IPS DF 19.7 (cell line): ENCODE measurements around the gene OR11H1.
"Not testable (repeated sequence)": the region's sequence is repeated elsewhere in the genome, so short reads cannot be mapped to it uniquely, and the experiment has no call there.

Experiments used
- DNase-seq: peaks from one replicate; pipeline ENCODE4 v3.0.0-alpha.2; 2013; ENCODE audit warnings: low read depth, low spot score

Gene OR11H1, protein sequence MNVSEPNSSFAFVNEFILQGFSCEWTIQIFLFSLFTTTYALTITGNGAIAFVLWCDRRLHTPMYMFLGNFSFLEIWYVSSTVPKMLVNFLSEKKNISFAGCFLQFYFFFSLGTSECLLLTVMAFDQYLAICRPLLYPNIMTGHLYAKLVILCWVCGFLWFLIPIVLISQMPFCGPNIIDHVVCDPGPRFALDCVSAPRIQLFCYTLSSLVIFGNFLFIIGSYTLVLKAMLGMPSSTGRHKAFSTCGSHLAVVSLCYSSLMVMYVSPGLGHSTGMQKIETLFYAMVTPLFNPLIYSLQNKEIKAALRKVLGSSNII

DNA sequence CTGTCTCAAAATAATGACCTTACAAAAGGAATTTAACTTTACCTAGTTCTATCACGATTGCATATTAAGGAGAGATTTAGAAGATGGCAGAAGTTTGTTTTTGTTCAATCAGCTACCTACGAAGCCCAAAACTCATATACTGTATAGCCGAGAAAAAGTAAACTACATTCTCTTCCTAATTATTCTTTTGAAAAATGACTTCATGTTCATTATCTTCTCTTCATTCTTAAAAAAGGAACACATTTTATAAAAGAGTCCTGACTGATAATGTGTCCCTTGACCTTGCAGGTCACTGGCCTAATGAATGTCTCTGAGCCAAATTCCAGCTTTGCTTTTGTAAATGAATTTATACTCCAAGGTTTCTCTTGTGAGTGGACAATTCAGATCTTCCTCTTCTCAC lies at the start of gene OR11H1:
TSS of gene OR11H1 (plus strand) at position 301 of the 400 bp plus-strand sequence. CDS start at position 301, 0 bp downstream.
- DNase-seq, result not testable (repeated sequence)

DNA sequence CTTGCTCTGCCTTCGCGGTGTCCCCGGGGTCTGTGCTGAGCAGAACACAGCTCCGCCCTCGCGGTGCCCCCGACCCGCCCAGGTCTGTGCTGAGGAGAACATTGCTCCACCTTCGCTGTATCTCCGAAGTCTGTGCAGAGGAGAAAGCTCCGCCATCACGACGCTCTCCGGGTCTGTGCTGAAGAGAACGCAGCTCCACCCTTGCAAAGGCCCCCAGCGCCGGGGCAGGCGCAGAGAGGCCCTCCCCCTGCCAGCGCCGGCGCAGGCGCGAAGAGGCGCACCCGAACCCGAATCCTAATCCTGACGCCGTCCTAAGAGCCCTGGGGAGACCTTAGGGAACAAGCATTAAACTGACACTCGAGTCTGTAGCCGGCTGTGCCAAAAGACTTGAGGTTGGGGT lies 18.0 kb upstream of the OR11H1 start:
- DNase-seq, result not testable (repeated sequence)

DNA sequence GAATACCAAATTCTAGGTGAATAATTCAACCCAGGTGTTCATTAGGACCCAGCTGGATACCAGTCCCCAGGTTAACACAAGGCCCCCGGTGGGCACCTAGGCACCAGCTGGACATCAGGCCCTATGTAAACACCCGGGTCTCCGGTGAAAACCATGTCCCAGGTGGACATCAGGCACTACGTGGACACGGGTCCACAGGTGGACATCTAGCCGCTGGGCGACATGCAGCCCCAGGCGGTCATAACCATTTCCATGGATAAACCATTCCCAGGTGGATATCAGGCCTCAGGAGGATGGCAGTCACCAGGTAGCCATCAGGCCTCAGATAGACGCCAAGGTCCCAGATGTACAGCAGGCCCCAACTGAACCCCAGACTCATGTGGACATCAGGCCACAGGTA lies 12.1 kb upstream of the OR11H1 start:
- not testable (repeated sequence) for DNase-seq

DNA sequence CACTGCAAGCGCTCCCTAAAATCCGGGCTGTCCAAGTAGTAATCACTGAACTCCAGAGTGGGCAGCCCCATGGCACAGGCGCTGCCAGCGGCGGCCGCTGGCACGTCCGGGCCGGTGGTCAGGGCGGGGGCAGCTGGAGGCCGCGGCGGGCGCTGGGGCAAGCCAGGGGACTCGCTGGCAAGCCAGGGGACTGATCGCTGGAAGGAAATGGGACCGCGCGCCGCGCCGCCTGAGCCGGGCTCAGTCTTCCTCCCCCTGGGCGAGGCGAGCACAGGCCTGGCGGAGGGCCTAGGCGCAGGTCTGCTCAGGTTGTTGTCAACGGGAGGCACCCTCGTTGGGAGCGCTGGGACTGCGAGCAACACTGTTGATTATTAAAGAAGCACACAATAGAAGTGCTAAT lies 25.8 kb downstream of the OR11H1 start:
- not testable (repeated sequence) for DNase-seq

DNA sequence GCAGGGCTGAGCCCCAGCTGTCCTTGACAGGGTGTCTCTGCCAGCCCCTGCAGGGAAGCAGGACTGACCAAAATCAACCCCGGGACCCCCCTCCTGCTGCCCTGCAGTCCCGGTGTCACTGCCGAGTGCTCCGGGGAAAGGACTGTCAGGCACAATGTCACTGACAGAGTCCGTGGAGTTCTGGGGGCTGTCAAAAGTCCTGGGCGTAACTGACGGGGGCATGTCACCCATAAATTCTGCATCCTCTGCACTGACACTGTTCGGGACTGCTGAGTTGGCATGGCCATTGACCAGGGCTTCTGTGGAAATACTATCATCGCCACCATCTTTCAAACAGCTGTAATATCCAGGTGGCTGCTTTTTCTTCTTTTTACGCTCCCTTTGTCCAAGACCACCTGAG lies 35.5 kb downstream of the OR11H1 start:
- DNase-seq, result not testable (repeated sequence)

DNA sequence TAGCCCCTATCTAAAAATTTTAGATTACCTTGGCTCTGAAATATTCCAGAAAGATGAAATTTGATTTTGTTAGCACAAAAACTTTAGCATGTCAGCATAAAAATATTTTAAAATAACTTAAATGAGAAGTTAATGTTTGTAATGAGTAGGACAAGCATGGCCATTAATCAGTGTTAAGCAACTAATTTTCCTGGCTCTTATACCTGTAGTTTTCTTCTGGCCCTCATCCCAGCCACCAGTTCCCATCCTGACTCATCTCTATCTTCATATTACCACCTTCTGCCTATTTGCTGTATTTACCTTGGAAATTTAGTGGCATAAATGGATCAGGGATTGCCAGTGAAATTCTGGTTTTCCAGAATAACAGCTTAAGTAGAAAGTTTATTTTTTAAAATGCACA lies 37.1 kb downstream of the OR11H1 start:
- not testable (repeated sequence) for DNase-seq
